ENCODE data around the gene KDM4F. TPM values are rescaled to one million over a fixed set of nuclear protein-coding genes. Genes with fewer than 3 reads are reported as not detected.

The KDM4F gene
- total RNA-seq, 1 donor from 2014 or later: not detected

GRCh38 chr11:95086836-95087570 lies 37.8 kb downstream of the KDM4F start:
- H3K36me3 ChIP-seq (ENCODE audit: control insufficient read depth in 3 of 3, insufficient read depth in 3 of 3, low read length in 3 of 3): no peaks in the 10 kb centered on the region
- no peak overlapping the region for H3K27ac ChIP-seq (ENCODE audit: low read depth, low read length)
- H3K4me3 ChIP-seq (ENCODE audit: low read length in 3 of 3): no peak overlapping the region
- H3K27me3 ChIP-seq (ENCODE audit: control insufficient read depth in 3 of 3, insufficient read depth in 3 of 3, low read length in 3 of 3): no peaks in the 10 kb centered on the region
- H3K4me1 ChIP-seq (ENCODE audit: control insufficient read depth in 3 of 3, insufficient read depth in 3 of 3, low read length in 3 of 3): peaks cover 21 to 23% (median 21%) of the 10 kb centered on the region in 3 donors
- H3K9ac ChIP-seq (ENCODE audit: low read depth in 1 of 3, low read length in 3 of 3): no peak overlapping the region
- H3K9me3 ChIP-seq (ENCODE audit: control insufficient read depth in 3 of 3, low read length in 3 of 3): no peaks in the 10 kb centered on the region

GRCh38 chr11:95088946-95089619 lies 39.9 kb downstream of the KDM4F start:
- H3K9ac ChIP-seq (ENCODE audit: low read depth in 1 of 3, low read length in 3 of 3): peak overlapping the region; percentile 54 to 94 (median 58)
- H3K4me3 ChIP-seq (ENCODE audit: low read length in 3 of 3): peak overlapping the region; percentile 65 to 85 (median 75)
- H3K27ac ChIP-seq (ENCODE audit: low read depth, low read length): peak overlapping the region; percentile 84
- H3K4me1 ChIP-seq (ENCODE audit: control insufficient read depth in 3 of 3, insufficient read depth in 3 of 3, low read length in 3 of 3): peaks cover 37 to 41% (median 39%) of the 10 kb centered on the region in 3 donors
- H3K9me3 ChIP-seq (ENCODE audit: control insufficient read depth in 3 of 3, low read length in 3 of 3): no peaks in the 10 kb centered on the region
- no peaks in the 10 kb centered on the region for H3K36me3 ChIP-seq (ENCODE audit: control insufficient read depth in 3 of 3, insufficient read depth in 3 of 3, low read length in 3 of 3)
- H3K27me3 ChIP-seq (ENCODE audit: control insufficient read depth in 3 of 3, insufficient read depth in 3 of 3, low read length in 3 of 3): no peaks in the 10 kb centered on the region

GRCh38 chr11:95089620-95090542 lies 40.7 kb downstream of the KDM4F start, which contains the start of gene ENDOD1:
ENDOD1 (plus strand) TSS chr11:95089846; CDS start chr11:95089928, 82 bp downstream.
- Histone ChIP-seq H3K36me3 (ENCODE audit: control insufficient read depth in 3 of 3, insufficient read depth in 3 of 3, low read length in 3 of 3) (no peaks in the 10 kb centered on the region), H3K4me3 (ENCODE audit: low read length in 3 of 3) (peak within 1 kb of the TSS; percentile 85 to 86 (median 85)), H3K4me1 (ENCODE audit: control insufficient read depth in 3 of 3, insufficient read depth in 3 of 3, low read length in 3 of 3) (peaks cover 39 to 47% (median 46%) of the 10 kb centered on the region in 3 donors), H3K27ac (ENCODE audit: low read depth, low read length) (peak within 1 kb of the TSS; percentile 84), H3K9ac (ENCODE audit: low read depth in 1 of 3, low read length in 3 of 3) (peak within 1 kb of the TSS; percentile 83 to 94 (median 87)), H3K9me3 (ENCODE audit: control insufficient read depth in 3 of 3, low read length in 3 of 3) (no peaks in the 10 kb centered on the region), H3K27me3 (ENCODE audit: control insufficient read depth in 3 of 3, insufficient read depth in 3 of 3, low read length in 3 of 3) (no peaks in the 10 kb centered on the region)

GRCh38 chr11:95091663-95092180 lies 42.5 kb downstream of the KDM4F start:
- Histone ChIP-seq H3K27me3 (ENCODE audit: control insufficient read depth in 3 of 3, insufficient read depth in 3 of 3, low read length in 3 of 3) (no peaks in the 10 kb centered on the region), H3K36me3 (ENCODE audit: control insufficient read depth in 3 of 3, insufficient read depth in 3 of 3, low read length in 3 of 3) (no peaks in the 10 kb centered on the region), H3K9ac (ENCODE audit: low read depth in 1 of 3, low read length in 3 of 3) (peak overlapping the region in 2 of 3 donors; percentile 83 to 94), H3K4me3 (ENCODE audit: low read length in 3 of 3) (peak overlapping the region; percentile 20 to 85 (median 42)), H3K4me1 (ENCODE audit: control insufficient read depth in 3 of 3, insufficient read depth in 3 of 3, low read length in 3 of 3) (peaks cover 47 to 60% (median 57%) of the 10 kb centered on the region in 3 donors), H3K9me3 (ENCODE audit: control insufficient read depth in 3 of 3, low read length in 3 of 3) (no peaks in the 10 kb centered on the region), H3K27ac (ENCODE audit: low read depth, low read length) (peak overlapping the region; percentile 84)

- H3K27ac ChIP-seq (ENCODE audit: low read depth, low read length): peak overlapping the region; percentile 84
- H3K36me3 ChIP-seq (ENCODE audit: control insufficient read depth in 3 of 3, insufficient read depth in 3 of 3, low read length in 3 of 3): no peaks in the 10 kb centered on the region
- H3K9ac ChIP-seq (ENCODE audit: low read depth in 1 of 3, low read length in 3 of 3): peak overlapping the region in 2 of 3 donors; percentile 32 to 40
- peaks cover 51 to 70% (median 57%) of the 10 kb centered on the region in 3 donors for H3K4me1 ChIP-seq (ENCODE audit: control insufficient read depth in 3 of 3, insufficient read depth in 3 of 3, low read length in 3 of 3)
- peak overlapping the region in 1 of 3 donors; percentile 85 for H3K4me3 ChIP-seq (ENCODE audit: low read length in 3 of 3)
- no peaks in the 10 kb centered on the region for H3K27me3 ChIP-seq (ENCODE audit: control insufficient read depth in 3 of 3, insufficient read depth in 3 of 3, low read length in 3 of 3)
- no peaks in the 10 kb centered on the region for H3K9me3 ChIP-seq (ENCODE audit: control insufficient read depth in 3 of 3, low read length in 3 of 3)
These were observed 43.5 kb downstream of the KDM4F start for GRCh38 chr11:95092549-95093324.

GRCh38 chr11:95093548-95093947 lies 44.3 kb downstream of the KDM4F start:
- H3K9ac ChIP-seq (ENCODE audit: low read depth in 1 of 3, low read length in 3 of 3): no peak overlapping the region
- no peaks in the 10 kb centered on the region for H3K36me3 ChIP-seq (ENCODE audit: control insufficient read depth in 3 of 3, insufficient read depth in 3 of 3, low read length in 3 of 3)
- H3K4me3 ChIP-seq (ENCODE audit: low read length in 3 of 3): peak overlapping the region in 1 of 3 donors; percentile 85
- H3K27me3 ChIP-seq (ENCODE audit: control insufficient read depth in 3 of 3, insufficient read depth in 3 of 3, low read length in 3 of 3): no peaks in the 10 kb centered on the region
- peak overlapping the region; percentile 84 for H3K27ac ChIP-seq (ENCODE audit: low read depth, low read length)
- H3K4me1 ChIP-seq (ENCODE audit: control insufficient read depth in 3 of 3, insufficient read depth in 3 of 3, low read length in 3 of 3): peaks cover 51 to 69% (median 57%) of the 10 kb centered on the region in 3 donors
- H3K9me3 ChIP-seq (ENCODE audit: control insufficient read depth in 3 of 3, low read length in 3 of 3): no peaks in the 10 kb centered on the region

GRCh38 chr11:95095858-95096587 lies 46.8 kb downstream of the KDM4F start:
- H3K36me3 ChIP-seq (ENCODE audit: control insufficient read depth in 3 of 3, insufficient read depth in 3 of 3, low read length in 3 of 3): no peaks in the 10 kb centered on the region
- H3K9me3 ChIP-seq (ENCODE audit: control insufficient read depth in 3 of 3, low read length in 3 of 3): no peaks in the 10 kb centered on the region
- peaks cover 42 to 68% (median 46%) of the 10 kb centered on the region in 3 donors for H3K4me1 ChIP-seq (ENCODE audit: control insufficient read depth in 3 of 3, insufficient read depth in 3 of 3, low read length in 3 of 3)
- peak overlapping the region in 2 of 3 donors; percentile 20 to 54 for H3K9ac ChIP-seq (ENCODE audit: low read depth in 1 of 3, low read length in 3 of 3)
- H3K4me3 ChIP-seq (ENCODE audit: low read length in 3 of 3): no peak overlapping the region
- peak overlapping the region; percentile 80 for H3K27ac ChIP-seq (ENCODE audit: low read depth, low read length)
- H3K27me3 ChIP-seq (ENCODE audit: control insufficient read depth in 3 of 3, insufficient read depth in 3 of 3, low read length in 3 of 3): no peaks in the 10 kb centered on the region

- Histone ChIP-seq H3K4me1 (ENCODE audit: control insufficient read depth in 3 of 3, insufficient read depth in 3 of 3, low read length in 3 of 3) (peaks cover 35 to 63% (median 41%) of the 10 kb centered on the region in 3 donors), H3K9me3 (ENCODE audit: control insufficient read depth in 3 of 3, low read length in 3 of 3) (no peaks in the 10 kb centered on the region), H3K27ac (ENCODE audit: low read depth, low read length) (peak overlapping the region; percentile 80), H3K4me3 (ENCODE audit: low read length in 3 of 3) (no peak overlapping the region), H3K27me3 (ENCODE audit: control insufficient read depth in 3 of 3, insufficient read depth in 3 of 3, low read length in 3 of 3) (no peaks in the 10 kb centered on the region), H3K9ac (ENCODE audit: low read depth in 1 of 3, low read length in 3 of 3) (no peak overlapping the region), H3K36me3 (ENCODE audit: control insufficient read depth in 3 of 3, insufficient read depth in 3 of 3, low read length in 3 of 3) (no peaks in the 10 kb centered on the region)
These were observed 48.0 kb downstream of the KDM4F start for GRCh38 chr11:95097209-95097608.
